ACC112 (cell line): ENCODE measurements around the gene ZSWIM7.
"Not testable (repeated sequence)": the region's sequence is repeated elsewhere in the genome, so short reads cannot be mapped to it uniquely, and the experiment has no call there.

Source experiments
- H2AFZ ChIP-seq: fragments of 200-600 bp; sonication (generic); one replicate; pipeline ENCODE4 v1.6.0; 2017; ENCODE audit warnings: antibody characterized with exemption, low read length; ENCODE audit not compliant: unreplicated experiment
- H3K27ac ChIP-seq: fragments of 200-600 bp; sonication (generic); 2 replicates; pipeline ENCODE4 v1.5.1; 2014; ENCODE audit warnings: low read depth, mild to moderate bottlenecking, antibody characterized with exemption, low read length, moderate library complexity
- H3K27me3 ChIP-seq: fragments of 200-600 bp; sonication (generic); 2 replicates; pipeline ENCODE4 v1.6.1; 2014; ENCODE audit warnings: mild to moderate bottlenecking, antibody characterized with exemption, low read length, moderate library complexity, mixed read lengths; ENCODE audit not compliant: insufficient read depth
- H3K36me3 ChIP-seq: fragments of 200-600 bp; sonication (generic); 2 replicates; pipeline ENCODE4 v1.6.1; 2016; ENCODE audit warnings: mild to moderate bottlenecking, antibody characterized with exemption, low read length, moderate library complexity, mixed read lengths; ENCODE audit not compliant: insufficient read depth
- H3K4me1 ChIP-seq: fragments of 200-600 bp; sonication (generic); one replicate; pipeline ENCODE4 v1.6.1; 2016; ENCODE audit warnings: low read length, mixed read lengths; ENCODE audit not compliant: insufficient read depth, unreplicated experiment, control insufficient read depth
- H3K4me3 ChIP-seq: fragments of 200-600 bp; sonication (generic); 2 replicates; pipeline ENCODE4 v1.5.1; 2014; ENCODE audit warnings: mild to moderate bottlenecking, low read depth, low read length
- H3K79me2 ChIP-seq: fragments of 200-600 bp; sonication (generic); one replicate; pipeline ENCODE4 v1.6.0; 2016; ENCODE audit warnings: low read length; ENCODE audit not compliant: control insufficient read depth, unreplicated experiment, insufficient read depth

The ZSWIM7 gene

GRCh38 chr17:15999974-16000827, 697 bp upstream of the ZSWIM7 start:
- peak overlapping the region; percentile 61 for H2AFZ ChIP-seq
- peaks cover 14% of the 10 kb centered on the region for H3K4me1 ChIP-seq
- peaks cover 34% of the 10 kb centered on the region for H3K79me2 ChIP-seq
- no peaks in the 10 kb centered on the region for H3K27me3 ChIP-seq
- H3K36me3 ChIP-seq: peaks cover 38% of the 10 kb centered on the region
- peak overlapping the region; percentile 98 for H3K4me3 ChIP-seq
- peak overlapping the region; percentile 91 for H3K27ac ChIP-seq

- Histone ChIP-seq H2AFZ (no peak overlapping the region), H3K27me3 (no peaks in the 10 kb centered on the region), H3K4me3 (peak overlapping the region; percentile 98), H3K36me3 (peaks cover 20% of the 10 kb centered on the region), H3K27ac (peak overlapping the region; percentile 23), H3K79me2 (peaks cover 36% of the 10 kb centered on the region), H3K4me1 (peaks cover 14% of the 10 kb centered on the region)
These were observed 1.4 kb downstream of the ZSWIM7 start for GRCh38 chr17:15998031-15998562.

DNA sequence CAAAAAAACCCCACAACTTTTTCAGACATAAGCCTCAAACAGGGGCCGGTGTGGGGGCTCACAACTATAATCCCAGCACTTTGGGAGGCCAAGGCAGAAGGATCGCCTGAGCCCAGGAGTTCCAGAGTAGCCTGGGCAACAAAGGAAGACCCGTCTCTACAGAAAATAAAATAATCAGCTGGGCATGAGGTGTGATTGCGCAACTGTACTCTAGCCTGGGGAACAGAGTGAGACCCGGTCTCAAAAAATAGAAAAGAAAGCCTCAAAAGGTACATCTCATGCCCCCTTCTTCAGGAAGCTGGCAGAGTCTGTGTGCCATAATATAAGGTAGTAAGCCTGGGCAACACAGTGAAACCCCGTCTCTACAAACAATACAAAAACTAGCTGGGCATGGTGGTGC, 3.2 kb downstream of the ZSWIM7 start:
- Histone ChIP-seq H3K79me2 (peaks cover 21% of the 10 kb centered on the region), H3K4me1 (peaks cover 11% of the 10 kb centered on the region), H3K27ac (no peak overlapping the region), H3K4me3 (no peak overlapping the region), H3K36me3 (peaks cover 2% of the 10 kb centered on the region), H2AFZ (no peak overlapping the region), H3K27me3 (no peaks in the 10 kb centered on the region)

DNA sequence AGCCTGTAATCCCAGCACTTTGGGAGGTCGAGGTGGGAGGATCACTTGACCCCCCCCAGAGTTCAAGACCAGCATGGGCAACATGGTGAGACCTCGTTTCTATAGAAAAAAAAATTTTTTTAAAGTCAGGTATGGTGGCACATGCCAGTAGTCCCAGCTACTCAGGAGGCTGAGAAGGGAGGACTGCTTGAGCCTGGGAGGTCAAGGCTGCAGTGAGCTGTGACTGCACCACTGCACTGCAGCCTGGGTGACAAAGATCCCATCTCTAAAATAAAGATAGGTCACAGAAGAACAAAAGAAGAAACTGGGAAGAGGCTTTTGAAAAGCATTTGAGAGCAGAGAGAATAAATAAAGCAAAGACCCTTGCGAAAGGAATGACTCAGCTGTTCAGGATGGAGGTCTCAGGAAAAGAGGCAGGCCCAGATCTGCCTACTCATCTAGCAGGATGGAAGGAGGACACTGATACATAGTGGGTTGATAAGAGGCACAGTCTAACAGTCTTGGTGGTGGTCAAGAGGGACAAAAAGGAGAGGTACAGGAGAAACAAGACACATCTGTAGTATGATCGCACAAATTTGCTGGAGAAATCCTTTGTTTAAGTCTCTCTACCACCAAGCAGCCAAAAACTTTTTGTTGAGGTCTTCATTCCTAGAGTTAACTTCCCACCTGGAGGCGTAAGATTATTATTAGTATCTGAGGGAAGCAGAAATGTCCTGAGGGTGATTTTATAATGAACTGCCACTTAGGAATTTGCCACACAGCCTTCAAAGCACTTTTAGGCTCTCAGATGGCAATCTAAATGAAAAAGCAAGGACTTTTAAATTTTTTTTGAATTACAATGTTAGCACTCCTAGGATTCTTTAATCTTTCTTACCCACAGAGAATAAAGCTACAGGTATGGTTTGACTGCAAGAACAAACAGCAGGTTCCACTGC, 17.6 kb downstream of the ZSWIM7 start:
- peaks cover 24% of the 10 kb centered on the region for H3K4me1 ChIP-seq
- H3K4me3 ChIP-seq: no peak overlapping the region
- no peak overlapping the region for H2AFZ ChIP-seq
- peak overlapping the region; percentile 78 for H3K27ac ChIP-seq
- no peaks in the 10 kb centered on the region for H3K79me2 ChIP-seq
- 0 out of 2 replicates have a peak, but pooled peaks cover 5% of the 10 kb centered on the region for H3K36me3 ChIP-seq
- no peaks in the 10 kb centered on the region for H3K27me3 ChIP-seq

DNA sequence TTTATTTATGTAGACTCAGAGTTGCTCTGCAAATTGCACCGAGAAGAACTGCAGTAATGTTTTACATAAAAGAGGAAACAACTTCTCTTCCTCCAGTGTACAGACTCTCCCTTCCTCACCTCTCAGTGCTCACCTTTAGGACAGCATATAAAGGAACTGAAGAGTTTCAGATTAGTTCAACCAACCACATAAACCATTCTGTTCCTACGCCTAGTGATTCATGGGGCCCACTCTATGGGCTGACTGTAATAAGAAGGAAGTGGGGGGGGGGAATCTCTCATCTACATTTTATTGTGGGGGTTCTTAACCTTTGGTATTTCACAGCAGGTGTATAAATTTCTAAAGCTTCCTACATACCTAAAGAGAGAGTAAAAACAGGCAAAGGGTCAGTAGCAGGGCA, 18.3 kb downstream of the ZSWIM7 start:
- Histone ChIP-seq H3K27ac (peak overlapping the region; percentile 78), H3K79me2 (no peaks in the 10 kb centered on the region), H2AFZ (no peak overlapping the region), H3K4me3 (no peak overlapping the region), H3K4me1 (peaks cover 24% of the 10 kb centered on the region), H3K36me3 (0 out of 2 replicates have a peak, but pooled peaks cover 5% of the 10 kb centered on the region), H3K27me3 (no peaks in the 10 kb centered on the region)

DNA sequence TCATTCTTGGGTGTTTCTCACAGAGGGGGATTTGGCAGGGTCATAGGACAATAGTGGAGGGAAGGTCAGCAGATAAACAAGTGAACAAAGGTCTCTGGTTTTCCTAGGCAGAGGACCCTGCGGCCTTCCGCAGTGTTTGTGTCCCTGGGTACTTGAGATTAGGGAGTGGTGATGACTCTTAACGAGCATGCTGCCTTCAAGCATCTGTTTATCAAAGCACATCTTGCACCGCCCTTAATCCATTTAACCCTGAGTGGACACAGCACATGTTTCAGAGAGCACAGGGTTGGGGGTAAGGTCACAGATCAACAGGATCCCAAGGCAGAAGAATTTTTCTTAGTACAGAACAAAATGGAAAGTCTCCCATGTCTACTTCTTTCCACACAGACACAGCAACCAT, 20.5 kb downstream of the ZSWIM7 start:
- H3K79me2 ChIP-seq: peaks cover 13% of the 10 kb centered on the region
- not testable (repeated sequence) for H3K27ac ChIP-seq, H3K27me3 ChIP-seq, H3K4me3 ChIP-seq, H3K36me3 ChIP-seq, H2AFZ ChIP-seq
- H3K4me1 ChIP-seq: peaks cover 24% of the 10 kb centered on the region

DNA sequence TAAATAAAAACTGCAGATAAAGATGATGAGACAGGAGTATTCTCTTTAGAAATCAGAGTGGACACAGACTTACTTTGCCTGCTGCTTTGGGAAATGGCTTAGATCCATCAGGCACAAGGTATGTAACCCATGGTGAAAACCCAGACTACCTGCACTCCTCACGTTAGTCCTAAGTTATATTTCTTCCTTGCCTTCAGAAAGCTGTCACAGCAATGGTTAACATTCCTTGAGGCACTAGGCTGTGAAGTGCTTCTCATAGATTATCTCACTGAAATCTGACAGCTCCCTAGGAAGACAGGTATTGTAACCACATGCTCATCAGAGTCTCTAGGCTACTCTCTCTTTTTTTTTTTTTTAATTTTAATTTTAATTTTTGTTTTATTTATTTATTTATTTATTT, 20.9 kb downstream of the ZSWIM7 start:
- Histone ChIP-seq H3K4me3 (no peak overlapping the region), H3K36me3 (0 out of 2 replicates have a peak, but pooled peaks cover 5% of the 10 kb centered on the region), H3K27ac (no peak overlapping the region), H3K27me3 (no peaks in the 10 kb centered on the region), H2AFZ (no peak overlapping the region), H3K4me1 (peaks cover 24% of the 10 kb centered on the region), H3K79me2 (peaks cover 17% of the 10 kb centered on the region)

GRCh38 chr17:15977894-15978293, 21.6 kb downstream of the ZSWIM7 start:
- no peaks in the 10 kb centered on the region for H3K27me3 ChIP-seq
- H3K27ac ChIP-seq: no peak overlapping the region
- H3K36me3 ChIP-seq: peaks cover 5% of the 10 kb centered on the region; the same call in 1 of the 2 replicates
- no peak overlapping the region for H3K4me3 ChIP-seq
- no peak overlapping the region for H2AFZ ChIP-seq
- H3K4me1 ChIP-seq: peaks cover 24% of the 10 kb centered on the region
- H3K79me2 ChIP-seq: peaks cover 24% of the 10 kb centered on the region

- no peaks in the 10 kb centered on the region for H3K27me3 ChIP-seq
- H3K36me3 ChIP-seq: peaks cover 5% of the 10 kb centered on the region; the same call in 1 of the 2 replicates
- peaks cover 41% of the 10 kb centered on the region for H3K79me2 ChIP-seq
- no peak overlapping the region for H3K4me3 ChIP-seq
- no peak overlapping the region for H2AFZ ChIP-seq
- H3K4me1 ChIP-seq: no peaks in the 10 kb centered on the region
- no peak overlapping the region for H3K27ac ChIP-seq
These were observed 25.7 kb downstream of the ZSWIM7 start for GRCh38 chr17:15973834-15974233.

DNA sequence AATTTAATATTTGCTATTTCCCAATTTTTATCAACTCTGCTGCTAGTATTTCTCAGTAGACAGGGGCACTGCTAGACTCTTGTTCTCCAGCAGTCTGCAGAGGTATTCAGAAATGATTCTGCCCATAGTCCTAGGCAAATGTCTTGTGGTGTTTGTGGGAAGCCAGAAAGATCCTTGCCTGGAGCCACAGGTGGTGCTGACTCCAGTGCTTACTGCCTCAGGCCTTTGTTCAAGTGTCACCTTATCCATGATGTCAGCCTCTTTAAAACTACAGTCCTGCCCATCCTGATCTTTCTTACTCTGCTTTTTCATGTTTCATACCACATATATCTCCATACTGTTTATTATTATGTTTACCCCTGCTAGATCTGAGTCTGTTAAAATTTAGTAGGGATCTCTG, 26.5 kb downstream of the ZSWIM7 start:
- peaks cover 49% of the 10 kb centered on the region for H3K79me2 ChIP-seq

More for the DNA sequence above, 26.5 kb downstream of the ZSWIM7 start:
- Histone ChIP-seq H3K27me3 (no peaks in the 10 kb centered on the region), H3K27ac (no peak overlapping the region), H2AFZ (no peak overlapping the region), H3K36me3 (peaks cover 5% of the 10 kb centered on the region; the same call in 1 of the 2 replicates), H3K4me3 (no peak overlapping the region), H3K4me1 (no peaks in the 10 kb centered on the region)
